AG10803 (cell line): ENCODE results near the gene PIERCE2.
A peak's percentile ranks its signal among the peaks of the same experiment; 100 is the strongest.
"Not testable (repeated sequence)": the region's sequence is repeated elsewhere in the genome, so short reads cannot be mapped to it uniquely, and the experiment has no call there.

Source experiments
- DNase-seq: peaks from one replicate; pipeline ENCODE4 v3.0.0; 2010; ENCODE audit warnings: low read depth
- H3K4me3 ChIP-seq: 2 replicates; pipeline ENCODE4 v1.5.1; 2011; ENCODE audit warnings: mild to moderate bottlenecking, low read length, control low read depth
- TF ChIP-seq, protein P1 (sequence below): conservative IDR thresholded peaks from 2 replicates; pipeline ENCODE4 v1.5.1; 2011; ENCODE audit warnings: mild to moderate bottlenecking, low read length, control low read depth, inconsistent platforms

PIERCE2 gene

GRCh38 chr15:55434989-55435825 is 26.9 kb downstream of the PIERCE2 start:
- TF ChIP-seq, protein P1, sequence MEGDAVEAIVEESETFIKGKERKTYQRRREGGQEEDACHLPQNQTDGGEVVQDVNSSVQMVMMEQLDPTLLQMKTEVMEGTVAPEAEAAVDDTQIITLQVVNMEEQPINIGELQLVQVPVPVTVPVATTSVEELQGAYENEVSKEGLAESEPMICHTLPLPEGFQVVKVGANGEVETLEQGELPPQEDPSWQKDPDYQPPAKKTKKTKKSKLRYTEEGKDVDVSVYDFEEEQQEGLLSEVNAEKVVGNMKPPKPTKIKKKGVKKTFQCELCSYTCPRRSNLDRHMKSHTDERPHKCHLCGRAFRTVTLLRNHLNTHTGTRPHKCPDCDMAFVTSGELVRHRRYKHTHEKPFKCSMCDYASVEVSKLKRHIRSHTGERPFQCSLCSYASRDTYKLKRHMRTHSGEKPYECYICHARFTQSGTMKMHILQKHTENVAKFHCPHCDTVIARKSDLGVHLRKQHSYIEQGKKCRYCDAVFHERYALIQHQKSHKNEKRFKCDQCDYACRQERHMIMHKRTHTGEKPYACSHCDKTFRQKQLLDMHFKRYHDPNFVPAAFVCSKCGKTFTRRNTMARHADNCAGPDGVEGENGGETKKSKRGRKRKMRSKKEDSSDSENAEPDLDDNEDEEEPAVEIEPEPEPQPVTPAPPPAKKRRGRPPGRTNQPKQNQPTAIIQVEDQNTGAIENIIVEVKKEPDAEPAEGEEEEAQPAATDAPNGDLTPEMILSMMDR, result peak; percentile 75
- H3K4me3 ChIP-seq, result no peak overlapping the region
- peak; percentile 64 for DNase-seq

DNA sequence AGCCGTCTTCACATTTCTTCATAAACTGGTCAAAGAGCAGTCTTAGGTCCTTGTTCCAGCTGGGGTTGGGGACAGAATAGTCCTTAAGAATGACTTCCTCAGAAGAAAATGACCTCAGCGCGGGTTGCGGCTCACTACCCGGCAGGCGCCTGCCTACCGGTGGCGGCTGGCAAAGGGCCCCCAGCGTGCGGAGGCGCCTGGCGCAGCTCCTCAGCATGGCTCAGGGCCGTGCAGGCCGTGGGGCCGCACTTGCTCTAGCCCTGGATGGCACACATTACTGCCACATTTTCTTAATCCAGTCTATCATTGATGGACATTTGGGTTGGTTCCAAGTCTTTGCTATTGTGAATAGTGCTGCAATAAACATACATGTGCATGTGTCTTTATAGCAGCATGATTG is 34.8 kb downstream of the PIERCE2 start:
- not testable (repeated sequence) for H3K4me3 ChIP-seq, DNase-seq

DNA sequence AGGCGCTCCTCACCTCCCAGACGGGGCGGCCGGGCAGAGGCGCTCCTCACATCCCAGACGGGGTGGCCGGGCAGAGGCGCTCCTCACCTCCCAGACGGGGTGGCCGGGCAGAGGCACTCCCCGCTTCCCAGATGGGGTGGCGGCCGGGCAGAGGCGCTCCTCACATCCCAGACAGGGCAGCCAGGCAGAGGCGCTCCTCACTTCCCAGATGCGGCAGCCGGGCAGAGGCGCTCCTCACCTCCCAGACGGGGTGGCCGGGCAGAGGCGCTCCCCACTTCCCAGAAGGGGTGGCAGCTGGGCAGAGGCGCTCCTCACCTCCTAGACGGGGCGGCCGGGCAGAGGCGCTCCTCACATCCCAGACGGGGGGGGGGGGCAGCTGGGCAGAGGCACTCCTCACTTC is 37.6 kb downstream of the PIERCE2 start:
- not testable (repeated sequence) for DNase-seq, H3K4me3 ChIP-seq

DNA sequence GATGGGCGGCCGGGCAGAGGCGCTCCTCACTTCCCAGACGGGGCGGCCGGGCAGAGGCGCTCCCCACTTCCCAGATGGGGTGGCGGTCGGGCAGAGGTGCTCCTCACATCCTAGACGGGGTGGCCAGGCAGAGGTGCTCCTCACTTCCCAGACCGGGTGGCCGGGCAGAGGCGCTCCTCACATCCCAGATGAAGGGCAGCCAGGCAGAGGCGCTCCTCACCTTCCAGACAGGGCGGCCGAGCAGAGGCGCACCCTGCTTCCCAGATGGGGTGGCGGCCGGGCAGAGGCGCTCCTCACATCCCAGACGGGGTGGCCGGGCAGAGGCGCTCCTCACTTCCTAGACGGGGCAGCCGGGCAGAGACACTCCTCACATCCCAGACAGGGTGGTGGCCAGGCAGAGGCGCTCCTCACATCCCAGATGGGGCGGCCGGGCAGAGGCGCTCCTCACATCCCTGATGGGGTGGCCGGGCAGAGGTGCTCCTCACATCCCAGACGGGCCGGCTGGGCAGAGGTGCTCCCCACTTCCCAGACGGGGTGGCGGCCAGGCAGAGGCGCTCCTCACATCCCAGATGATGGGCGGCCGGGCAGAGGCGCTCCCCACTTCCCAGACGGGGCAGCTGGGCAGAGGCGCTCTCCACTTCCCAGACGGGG is 38.2 kb downstream of the PIERCE2 start:
- not testable (repeated sequence) for H3K4me3 ChIP-seq, DNase-seq

DNA sequence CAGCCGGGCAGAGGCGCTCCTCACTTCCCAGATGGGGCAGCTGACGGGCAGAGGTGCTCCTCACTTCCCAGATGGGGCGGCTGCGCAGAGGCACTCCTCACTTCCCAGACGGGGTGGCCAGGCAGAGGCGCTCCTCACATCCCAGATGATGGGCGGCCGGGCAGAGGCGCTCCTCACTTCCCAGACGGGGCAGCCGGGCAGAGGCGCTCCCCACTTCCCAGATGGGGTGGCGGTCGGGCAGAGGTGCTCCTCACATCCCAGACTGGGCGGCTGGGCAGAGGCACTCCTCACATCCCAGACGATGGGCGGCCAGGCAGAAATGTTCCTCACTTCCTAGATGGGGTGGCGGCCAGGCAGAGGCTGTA is 38.7 kb downstream of the PIERCE2 start:
- not testable (repeated sequence) for DNase-seq, H3K4me3 ChIP-seq

GRCh38 chr15:55457401-55458022 is 49.2 kb downstream of the PIERCE2 start:
- no peak for DNase-seq
- TF ChIP-seq, protein P1, result no peak
- H3K4me3 ChIP-seq, result no peak overlapping the region

GRCh38 chr15:55461447-55461846 is 53.2 kb downstream of the PIERCE2 start:
- TF ChIP-seq, protein P1, result no peak
- DNase-seq, result no peak
- H3K4me3 ChIP-seq, result no peak overlapping the region

- H3K4me3 ChIP-seq, result no peak overlapping the region
- DNase-seq, result no peak
These were observed 60.0 kb downstream of the PIERCE2 start for GRCh38 chr15:55468321-55468720.

More at GRCh38 chr15:55468321-55468720, 60.0 kb downstream of the PIERCE2 start:
- TF ChIP-seq, protein P1, result no peak
